ENCODE data around the gene HOXB3. TPM values are rescaled to one million over a fixed set of nuclear protein-coding genes. Genes with fewer than 3 reads are reported as not detected.

HOXB3 gene
- total and polyA plus RNA-seq, 2 of the 13 experiments (the other 11 are each of a cell fraction or from before 2014, with no cell fraction given) = not detected

DNA sequence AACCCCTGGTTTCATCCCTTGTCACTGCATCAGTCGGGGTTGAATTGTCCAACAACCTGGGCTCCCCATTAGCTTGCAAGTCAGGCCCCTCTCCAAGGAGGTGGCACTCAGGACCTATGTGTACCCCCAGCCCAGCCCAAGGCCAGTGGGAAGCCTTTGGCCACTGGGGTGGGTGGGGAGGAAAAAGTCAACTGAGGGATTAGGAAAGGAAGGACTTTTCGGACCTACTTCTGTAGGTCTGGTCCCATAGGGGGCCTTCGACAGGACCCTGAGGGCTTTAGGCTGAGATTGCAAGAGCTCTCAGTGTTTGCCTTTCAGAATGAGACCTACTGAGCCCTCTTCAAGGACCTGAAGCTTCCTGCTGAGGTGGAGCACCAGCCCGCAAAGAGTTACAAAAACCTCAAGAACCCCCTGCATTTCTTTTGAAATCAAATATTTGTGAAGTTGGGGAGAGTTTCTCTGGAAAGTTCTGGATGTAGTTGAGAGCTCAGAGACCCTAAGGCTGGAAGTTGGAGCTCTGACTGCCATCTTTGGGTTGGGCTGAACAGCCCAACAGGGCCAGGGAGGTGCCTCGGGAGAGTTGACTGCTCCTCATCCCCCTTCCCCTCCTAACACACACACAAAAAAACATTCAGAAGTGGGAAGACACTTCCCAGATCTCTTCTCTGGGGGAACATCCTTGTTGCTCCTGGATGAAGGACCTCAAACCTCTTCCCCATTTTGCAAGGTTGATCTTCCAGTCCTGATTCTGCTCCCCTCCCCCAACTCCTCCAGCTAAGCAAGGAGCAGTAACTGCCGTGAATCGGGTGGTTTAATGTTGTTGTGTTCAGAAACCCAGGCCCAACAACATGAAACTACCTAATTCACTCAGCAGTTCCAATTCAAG, 41.9 kb upstream of the HOXB3 start:
- peaks cover 33 to 97% of the 10 kb centered on the region in 2 experiments for H3K27me3 ChIP-seq (ENCODE audit: control insufficient read depth in 1 of 2, insufficient read depth in 2 of 2, low read length in 2 of 2)
- no peak overlapping the region for H3K4me3 ChIP-seq (replicated peaks in 1 of 3; ENCODE audit: insufficient read depth in 1 of 3, low read depth in 2 of 3, low read length in 3 of 3)
- H3K79me2 ChIP-seq (ENCODE audit: insufficient read depth, low read length) = no peaks in the 10 kb centered on the region
- no peak overlapping the region for H2AFZ ChIP-seq (ENCODE audit: low read length)
- ATAC-seq (no peak), DNase-seq (ENCODE audit: low spot score) (no peak), FAIRE-seq (no peak)
- WGBS (ENCODE audit: low lambda C conversion rate) = 6% methylated on average over 7 of the region's 7 CpGs
- TF ChIP-seq, protein P1, sequence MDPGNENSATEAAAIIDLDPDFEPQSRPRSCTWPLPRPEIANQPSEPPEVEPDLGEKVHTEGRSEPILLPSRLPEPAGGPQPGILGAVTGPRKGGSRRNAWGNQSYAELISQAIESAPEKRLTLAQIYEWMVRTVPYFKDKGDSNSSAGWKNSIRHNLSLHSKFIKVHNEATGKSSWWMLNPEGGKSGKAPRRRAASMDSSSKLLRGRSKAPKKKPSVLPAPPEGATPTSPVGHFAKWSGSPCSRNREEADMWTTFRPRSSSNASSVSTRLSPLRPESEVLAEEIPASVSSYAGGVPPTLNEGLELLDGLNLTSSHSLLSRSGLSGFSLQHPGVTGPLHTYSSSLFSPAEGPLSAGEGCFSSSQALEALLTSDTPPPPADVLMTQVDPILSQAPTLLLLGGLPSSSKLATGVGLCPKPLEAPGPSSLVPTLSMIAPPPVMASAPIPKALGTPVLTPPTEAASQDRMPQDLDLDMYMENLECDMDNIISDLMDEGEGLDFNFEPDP (CRISPR knock-in tag; conservative IDR thresholded peaks at IDR 0.05) = no peak
- TF ChIP-seq RXRB (CRISPR knock-in tag; IDR thresholded peaks at IDR 0.05; ENCODE audit: borderline replicate concordance) = no peak
- TF ChIP-seq, protein P2, sequence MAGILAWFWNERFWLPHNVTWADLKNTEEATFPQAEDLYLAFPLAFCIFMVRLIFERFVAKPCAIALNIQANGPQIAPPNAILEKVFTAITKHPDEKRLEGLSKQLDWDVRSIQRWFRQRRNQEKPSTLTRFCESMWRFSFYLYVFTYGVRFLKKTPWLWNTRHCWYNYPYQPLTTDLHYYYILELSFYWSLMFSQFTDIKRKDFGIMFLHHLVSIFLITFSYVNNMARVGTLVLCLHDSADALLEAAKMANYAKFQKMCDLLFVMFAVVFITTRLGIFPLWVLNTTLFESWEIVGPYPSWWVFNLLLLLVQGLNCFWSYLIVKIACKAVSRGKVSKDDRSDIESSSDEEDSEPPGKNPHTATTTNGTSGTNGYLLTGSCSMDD (CRISPR knock-in tag; IDR thresholded peaks at IDR 0.05) = no peak
- TF ChIP-seq SP2 (CRISPR knock-in tag; IDR thresholded peaks at IDR 0.05) = no peak
- no peak for TF ChIP-seq ZNF136 (CRISPR knock-in tag; IDR thresholded peaks at IDR 0.05; ENCODE audit: low read depth)
- no peak for TF ChIP-seq JDP2 (CRISPR knock-in tag; IDR thresholded peaks at IDR 0.05; ENCODE audit: borderline replicate concordance)
- no peak for TF ChIP-seq PITX1 (CRISPR knock-in tag; IDR thresholded peaks at IDR 0.05)
- TF ChIP-seq BRD4 (CRISPR knock-in tag; IDR thresholded peaks at IDR 0.05) = no peak
- TF ChIP-seq ZNF605 (CRISPR knock-in tag; IDR thresholded peaks at IDR 0.05) = no peak
- TF ChIP-seq, protein P3, sequence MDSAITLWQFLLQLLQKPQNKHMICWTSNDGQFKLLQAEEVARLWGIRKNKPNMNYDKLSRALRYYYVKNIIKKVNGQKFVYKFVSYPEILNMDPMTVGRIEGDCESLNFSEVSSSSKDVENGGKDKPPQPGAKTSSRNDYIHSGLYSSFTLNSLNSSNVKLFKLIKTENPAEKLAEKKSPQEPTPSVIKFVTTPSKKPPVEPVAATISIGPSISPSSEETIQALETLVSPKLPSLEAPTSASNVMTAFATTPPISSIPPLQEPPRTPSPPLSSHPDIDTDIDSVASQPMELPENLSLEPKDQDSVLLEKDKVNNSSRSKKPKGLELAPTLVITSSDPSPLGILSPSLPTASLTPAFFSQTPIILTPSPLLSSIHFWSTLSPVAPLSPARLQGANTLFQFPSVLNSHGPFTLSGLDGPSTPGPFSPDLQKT (CRISPR knock-in tag; IDR thresholded peaks at IDR 0.05; ENCODE audit: borderline replicate concordance) = no peak
- TF ChIP-seq, protein P4, sequence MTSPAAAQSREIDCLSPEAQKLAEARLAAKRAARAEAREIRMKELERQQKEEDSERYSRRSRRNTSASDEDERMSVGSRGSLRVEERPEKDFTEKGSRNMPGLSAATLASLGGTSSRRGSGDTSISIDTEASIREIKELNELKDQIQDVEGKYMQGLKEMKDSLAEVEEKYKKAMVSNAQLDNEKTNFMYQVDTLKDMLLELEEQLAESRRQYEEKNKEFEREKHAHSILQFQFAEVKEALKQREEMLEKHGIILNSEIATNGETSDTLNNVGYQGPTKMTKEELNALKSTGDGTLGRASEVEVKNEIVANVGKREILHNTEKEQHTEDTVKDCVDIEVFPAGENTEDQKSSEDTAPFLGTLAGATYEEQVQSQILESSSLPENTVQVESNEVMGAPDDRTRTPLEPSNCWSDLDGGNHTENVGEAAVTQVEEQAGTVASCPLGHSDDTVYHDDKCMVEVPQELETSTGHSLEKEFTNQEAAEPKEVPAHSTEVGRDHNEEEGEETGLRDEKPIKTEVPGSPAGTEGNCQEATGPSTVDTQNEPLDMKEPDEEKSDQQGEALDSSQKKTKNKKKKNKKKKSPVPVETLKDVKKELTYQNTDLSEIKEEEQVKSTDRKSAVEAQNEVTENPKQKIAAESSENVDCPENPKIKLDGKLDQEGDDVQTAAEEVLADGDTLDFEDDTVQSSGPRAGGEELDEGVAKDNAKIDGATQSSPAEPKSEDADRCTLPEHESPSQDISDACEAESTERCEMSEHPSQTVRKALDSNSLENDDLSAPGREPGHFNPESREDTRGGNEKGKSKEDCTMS (CRISPR knock-in tag; conservative IDR thresholded peaks at IDR 0.05) = no peak
- no peak for TF ChIP-seq MYC (CRISPR knock-in tag; IDR thresholded peaks at IDR 0.05; ENCODE audit: borderline replicate concordance)
- TF ChIP-seq ETV5 (CRISPR knock-in tag; IDR thresholded peaks at IDR 0.05; ENCODE audit: borderline replicate concordance) = no peak
- no peak for TF ChIP-seq RNF2 (conservative IDR thresholded peaks at IDR 0.05; ENCODE audit: low read depth)
- no peak for TF ChIP-seq RFX5 (IDR thresholded peaks at IDR 0.05; ENCODE audit: low read depth, low read length)
- TF ChIP-seq KDM2A (CRISPR knock-in tag; IDR thresholded peaks at IDR 0.05; ENCODE audit: borderline replicate concordance, low read depth) = no peak
- H3K27ac ChIP-seq (ENCODE audit: extremely low read length, insufficient read depth, low read length) = no peak overlapping the region
- in situ Hi-C loops (cut with HindIII; ENCODE audit: extremely low pct_ligation_motif_present, low pct_unique_long_range_greater_than_20kb) (no loop called here), intact Hi-C loops (cut with micrococcal nuclease; ENCODE audit: unreplicated experiment) (no loop called here)
- no peak overlapping the region for H3K9ac ChIP-seq (ENCODE audit: insufficient read depth, low read depth, low read length)
- no peaks in the 10 kb centered on the region for H4K20me1 ChIP-seq (ENCODE audit: insufficient read depth, low read length)
- BruUV-seq (replicated peaks) = no TSS peak
- H3K4me2 ChIP-seq (ENCODE audit: low read depth, low read length) = no peak overlapping the region
- H3K36me3 ChIP-seq (replicated peaks in 1 of 2; ENCODE audit: control insufficient read depth in 1 of 2, insufficient read depth in 2 of 2, low read length in 2 of 2) = no peaks in the 10 kb centered on the region
- no peaks in the 10 kb centered on the region for H3K9me3 ChIP-seq (ENCODE audit: low read length)
- ChIA-PET POLR2A (no interaction called here), CTCF (ENCODE audit: low intra/inter-chr PET ratio, low total read pairs) (no interaction called here)
- 0 out of 2 replicates have a peak, but pooled peaks cover 4% of the 10 kb centered on the region for H3K4me1 ChIP-seq (ENCODE audit: insufficient read depth, low read length)
